Measurements from ENCODE around the gene ISLR. TPM values are rescaled to one million over a fixed set of nuclear protein-coding genes. Genes with fewer than 3 reads are reported as not detected.

Gene ISLR
- total RNA-seq, 4 donors from 2014 or later, result 0.91 to 38.0 (median 11.0) TPM

GRCh38 chr15:74180881-74181602 is 7.5 kb downstream of the ISLR start:
- intact Hi-C loops (cut with DNase I), result no loop called here
- Histone ChIP-seq H3K4me3 (no peak overlapping the region), H3K36me3 (no peaks in the 10 kb centered on the region), H3K27ac (peak overlapping the region in 1 of 4 donors; percentile 70), H3K4me1 (peaks cover 8 to 61% (median 29%) of the 10 kb centered on the region in 3 donors), H3K9me3 (no peaks in the 10 kb centered on the region), H3K27me3 (peaks cover 0 to 3% (median 0%) of the 10 kb centered on the region in 4 donors)
- no peak for TF ChIP-seq POLR2A (IDR thresholded peaks at IDR 0.05)
- no peak for TF ChIP-seq CTCF (IDR thresholded peaks at IDR 0.05)
- 63 to 71% methylated on average over 12 to 14 of the region's 21 CpGs for WGBS, 2 donors
- DNase-seq, result no peak

GRCh38 chr15:74182131-74182530 is 8.6 kb downstream of the ISLR start:
- WGBS, 2 donors, result 78 to 82% methylated on average over 3 to 4 of the region's 8 CpGs
- Histone ChIP-seq H3K27ac (no peak overlapping the region), H3K36me3 (no peaks in the 10 kb centered on the region), H3K4me3 (no peak overlapping the region), H3K9me3 (no peaks in the 10 kb centered on the region), H3K4me1 (peaks cover 8 to 58% (median 26%) of the 10 kb centered on the region in 3 donors), H3K27me3 (peaks cover 0 to under 1% (median 0%) of the 10 kb centered on the region in 4 donors)
- DNase-seq, result no peak
- intact Hi-C loops (cut with DNase I), result no loop called here
- TF ChIP-seq CTCF (IDR thresholded peaks at IDR 0.05), result no peak
- no peak for TF ChIP-seq POLR2A (IDR thresholded peaks at IDR 0.05)

- no peaks in the 10 kb centered on the region for H3K36me3 ChIP-seq
- no peak for DNase-seq
- 77 to 96% methylated on average over 3 to 6 of the region's 12 CpGs for WGBS, 2 donors
- no peaks in the 10 kb centered on the region for H3K27me3 ChIP-seq
- no peak overlapping the region for H3K27ac ChIP-seq
- H3K4me1 ChIP-seq, result peaks cover 5 to 34% (median 11%) of the 10 kb centered on the region in 3 donors
- H3K4me3 ChIP-seq, result no peak overlapping the region
- H3K9me3 ChIP-seq, result no peaks in the 10 kb centered on the region
- intact Hi-C loops (cut with DNase I), result no loop called here
- TF ChIP-seq CTCF (IDR thresholded peaks at IDR 0.05), result no peak
- TF ChIP-seq POLR2A (IDR thresholded peaks at IDR 0.05), result no peak
Observed at GRCh38 chr15:74184582-74185091, 11.1 kb downstream of the ISLR start.

GRCh38 chr15:74185710-74186348 is 12.3 kb downstream of the ISLR start:
- TF ChIP-seq CTCF (IDR thresholded peaks at IDR 0.05) (no peak), POLR2A (IDR thresholded peaks at IDR 0.05) (no peak)
- H3K27ac ChIP-seq, result no peak overlapping the region
- H3K4me1 ChIP-seq, result peaks cover 0 to 22% (median 0%) of the 10 kb centered on the region in 3 donors
- H3K27me3 ChIP-seq, result no peaks in the 10 kb centered on the region
- no peak overlapping the region for H3K4me3 ChIP-seq
- H3K9me3 ChIP-seq, result no peaks in the 10 kb centered on the region
- 13 to 49% methylated on average over 3 of the region's 8 CpGs for WGBS, 2 donors
- intact Hi-C loops (cut with DNase I), result no loop called here
- no peak for DNase-seq
- no peaks in the 10 kb centered on the region for H3K36me3 ChIP-seq

- H3K9me3 ChIP-seq, result no peaks in the 10 kb centered on the region
- H3K36me3 ChIP-seq, result no peaks in the 10 kb centered on the region
- TF ChIP-seq POLR2A (IDR thresholded peaks at IDR 0.05) (no peak), CTCF (IDR thresholded peaks at IDR 0.05) (no peak)
- no peak overlapping the region for H3K4me3 ChIP-seq
- H3K27ac ChIP-seq, result no peak overlapping the region
- intact Hi-C loops (cut with DNase I), result no loop called here
- H3K27me3 ChIP-seq, result no peaks in the 10 kb centered on the region
- 100% methylated on average over 1 of the region's 11 CpGs; no CpG with 5 or more reads in 1 of the 2 donors for WGBS, 2 donors
- H3K4me1 ChIP-seq, result peaks cover 0 to 34% (median 6%) of the 10 kb centered on the region in 3 donors
- DNase-seq, result no peak
Observed at GRCh38 chr15:74188216-74188615, 14.7 kb downstream of the ISLR start.
